HG03066 (cell line): Measurements from ENCODE around the gene PIGN.
"Not testable (repeated sequence)": the region's sequence is repeated elsewhere in the genome, so short reads cannot be mapped to it uniquely, and the experiment has no call there.

Experiments used
- ATAC-seq: cut with Tn5 transposase; IDR thresholded peaks from one replicate; pipeline ENCODE4 v1.9.1; 2021; ENCODE audit warnings: low read depth; ENCODE audit not compliant: unreplicated experiment

Gene PIGN

GRCh38 chr18:62069556-62069955, 117.3 kb downstream of the PIGN start:
- ATAC-seq: no peak

GRCh38 chr18:62066102-62066818, 120.6 kb downstream of the PIGN start:
- ATAC-seq: no peak

- no peak for ATAC-seq
Observed at GRCh38 chr18:62064361-62064760, 122.5 kb downstream of the PIGN start.

- no peak for ATAC-seq
Observed at GRCh38 chr18:62061821-62062478, 124.9 kb downstream of the PIGN start.

GRCh38 chr18:62060820-62061219, 126.0 kb downstream of the PIGN start:
- ATAC-seq: no peak

- no peak for ATAC-seq
Observed at GRCh38 chr18:62054929-62055498, 131.8 kb downstream of the PIGN start.

- no peak for ATAC-seq
Observed at GRCh38 chr18:62048279-62048678, 138.6 kb downstream of the PIGN start.

- no peak for ATAC-seq
Observed at GRCh38 chr18:62045316-62045715, 141.5 kb downstream of the PIGN start.

DNA sequence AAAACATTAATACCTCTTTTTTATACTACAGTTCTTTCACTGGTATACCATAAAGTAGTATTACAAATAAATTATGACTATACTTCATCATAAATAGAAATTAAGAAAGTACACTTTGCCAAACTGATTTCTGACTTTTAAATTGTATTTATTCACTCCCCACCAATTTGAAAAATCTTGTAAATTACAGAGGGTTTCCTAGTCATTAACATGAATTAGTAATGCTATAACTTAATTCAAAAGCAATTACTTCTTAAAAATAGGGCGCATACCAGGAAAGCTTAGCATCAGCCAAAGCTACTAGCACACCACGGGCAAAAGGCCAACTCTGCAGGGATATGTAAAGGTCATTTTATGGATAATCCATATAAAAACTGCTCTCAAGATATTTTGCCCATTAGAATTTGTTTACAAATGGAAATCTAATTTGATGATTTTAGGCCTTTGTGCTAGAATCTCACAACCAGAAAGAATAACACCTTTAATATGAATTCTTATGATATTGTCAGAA, 142.3 kb downstream of the PIGN start:
- ATAC-seq: no peak

- ATAC-seq: no peak
Observed at GRCh38 chr18:62037989-62038778, 148.7 kb downstream of the PIGN start.

DNA sequence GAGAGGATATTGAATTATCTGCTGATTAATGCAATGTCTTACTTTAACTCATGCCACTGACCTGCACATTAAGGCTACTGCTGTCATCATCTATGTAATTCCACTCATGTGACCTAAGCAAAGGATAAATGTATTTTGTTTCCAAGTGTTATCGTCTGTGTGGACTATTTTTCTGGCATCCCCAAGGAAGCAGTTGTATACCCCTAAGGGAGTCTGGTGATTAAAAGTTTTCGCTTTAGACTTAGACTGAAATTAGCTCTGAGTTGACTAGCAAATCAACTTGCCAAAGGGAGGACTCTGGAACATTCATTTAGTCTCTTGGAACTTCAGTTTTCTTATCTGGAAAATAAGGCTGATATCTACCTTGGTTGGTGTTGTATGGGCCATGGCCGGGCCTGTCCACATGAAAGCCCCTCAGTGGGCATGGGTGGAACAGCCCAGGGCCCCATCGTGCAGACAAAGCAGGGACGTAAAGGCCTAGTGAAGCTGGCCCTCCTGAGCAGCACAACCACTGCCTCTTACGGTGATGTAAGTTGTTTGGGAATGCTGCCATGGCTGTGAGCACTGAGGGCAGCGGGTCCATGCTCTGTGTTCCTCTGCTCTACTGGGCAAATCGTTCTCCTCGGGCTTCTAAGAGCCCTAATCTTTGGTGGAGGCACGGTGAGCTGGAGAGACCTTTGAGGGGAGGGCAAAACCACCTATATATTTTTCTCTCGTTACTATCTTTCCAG, 149.7 kb downstream of the PIGN start:
- ATAC-seq: no peak

DNA sequence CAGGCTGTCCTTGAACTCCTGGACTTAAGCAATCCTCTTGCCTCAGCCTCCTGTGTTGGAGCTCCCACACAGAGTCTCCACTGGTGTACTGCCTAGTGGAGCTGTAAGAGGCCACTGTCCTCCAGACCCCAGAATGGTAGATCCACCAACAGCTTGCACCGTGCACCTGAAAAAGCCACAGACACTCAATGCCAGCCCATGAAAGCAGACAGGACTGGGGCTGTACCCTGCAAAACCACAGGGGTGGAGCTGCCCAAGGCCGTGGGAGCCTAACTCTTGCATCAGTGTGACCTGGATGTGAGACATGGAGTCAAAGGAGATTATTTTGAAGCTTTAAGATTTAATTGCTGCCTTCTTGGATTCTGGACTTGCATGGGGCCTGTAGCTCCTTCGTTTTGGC, 152.6 kb downstream of the PIGN start:
- not testable (repeated sequence) for ATAC-seq

GRCh38 chr18:62033756-62034155, 153.1 kb downstream of the PIGN start:
- ATAC-seq: no peak

DNA sequence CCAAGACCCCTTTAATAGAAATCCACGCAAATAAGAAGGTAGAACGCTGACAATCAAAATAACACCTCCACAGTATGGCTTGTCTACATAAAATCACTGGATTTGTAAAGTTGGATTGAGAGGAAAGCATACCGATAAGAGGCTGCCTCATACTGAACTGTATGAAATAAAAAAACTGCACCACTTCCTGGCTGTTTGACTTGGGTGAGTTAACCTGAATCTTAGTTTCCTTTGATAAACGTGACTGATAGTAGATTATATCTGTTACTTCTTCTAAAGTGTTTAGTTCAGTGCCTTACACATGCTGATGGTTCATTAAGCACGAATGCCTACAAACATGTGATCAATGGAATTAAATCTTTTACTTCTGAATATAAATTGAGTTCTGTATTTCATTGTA, 153.6 kb downstream of the PIGN start:
- no peak for ATAC-seq

DNA sequence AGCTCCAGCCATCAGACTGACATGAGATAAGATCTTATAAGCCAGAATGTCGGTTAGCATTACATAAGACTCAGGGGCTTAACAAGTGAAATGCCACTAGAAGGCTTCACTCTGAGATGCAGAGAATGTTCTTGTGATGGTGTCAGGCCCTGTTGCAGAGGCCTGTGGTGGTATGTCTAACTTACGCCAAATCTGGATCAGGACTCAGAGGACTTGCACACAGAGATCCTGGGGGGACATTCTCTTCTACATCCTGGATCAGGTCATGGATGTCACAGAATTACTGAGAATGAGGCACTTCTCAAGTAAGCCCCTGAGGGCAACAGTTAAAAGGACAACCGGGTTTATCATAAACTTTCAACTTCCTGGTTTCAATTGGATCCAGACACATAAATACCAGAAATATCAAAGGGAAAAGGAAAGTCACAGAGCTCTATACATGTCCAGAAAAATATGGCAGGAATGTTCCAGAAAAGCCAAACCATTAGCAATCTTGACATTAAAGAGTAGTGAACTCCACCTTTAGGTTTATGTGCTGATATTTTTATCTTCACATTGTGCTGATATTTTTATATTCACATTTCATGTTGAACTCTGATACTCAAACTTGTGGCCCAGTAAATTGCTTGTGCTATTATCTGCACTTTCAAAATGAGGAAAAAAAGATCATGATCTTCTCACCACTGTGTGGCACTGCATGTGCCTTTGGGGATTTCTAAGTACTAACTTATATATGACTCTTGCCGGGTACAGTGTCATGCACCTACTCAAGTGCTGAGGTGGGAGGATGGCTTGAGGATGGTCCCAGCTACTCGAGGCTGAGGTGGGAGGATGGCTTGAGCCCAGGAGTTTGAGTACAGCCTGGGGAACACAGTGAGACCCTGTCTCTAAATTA, 156.5 kb downstream of the PIGN start:
- ATAC-seq: no peak

GRCh38 chr18:62028715-62029114, 158.1 kb downstream of the PIGN start:
- ATAC-seq: no peak

DNA sequence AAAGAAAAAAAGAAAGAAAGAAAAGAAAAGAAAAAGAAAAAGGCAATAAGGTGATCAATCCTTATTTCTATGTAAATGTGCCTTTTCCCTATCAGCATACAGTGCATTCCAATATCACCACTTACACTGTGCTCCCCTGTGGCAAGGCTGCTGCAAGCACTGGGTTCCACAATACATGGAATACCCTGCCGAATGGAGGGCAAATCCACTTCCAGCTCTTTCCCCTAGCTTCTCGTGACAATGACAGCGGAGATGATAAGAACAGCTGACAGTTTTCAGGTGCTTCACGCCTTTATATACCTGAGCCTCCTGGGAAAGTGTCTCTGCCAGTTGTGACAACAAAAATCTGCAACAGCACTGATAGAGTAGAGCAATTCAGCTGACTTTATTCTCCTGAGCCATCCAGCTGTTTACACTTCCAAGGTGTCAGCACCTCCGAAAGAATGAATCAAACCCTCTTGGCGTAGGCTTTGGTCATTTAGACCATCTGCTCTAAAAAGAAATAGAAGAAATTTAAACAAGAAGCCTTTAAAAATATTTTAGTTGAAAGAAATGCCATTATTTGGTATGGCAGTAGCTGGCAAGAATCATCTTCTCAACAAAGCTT, 158.8 kb downstream of the PIGN start:
- no peak for ATAC-seq

- no peak for ATAC-seq
Observed at GRCh38 chr18:62026586-62026985, 160.3 kb downstream of the PIGN start.

- ATAC-seq: no peak
Observed at GRCh38 chr18:62024983-62025382, 161.9 kb downstream of the PIGN start.
